Keratinocyte (primary cell): ENCODE results near the gene DENND6B.

Experiments used
- EZH2 ChIP-seq: IDR thresholded peaks from one replicate; pipeline ENCODE4 v1.6.1; 2012; ENCODE audit warnings: inconsistent platforms, mild to moderate bottlenecking, low read length, moderate library complexity
- TF ChIP-seq, protein P1 (sequence below), 3 experiments: IDR thresholded peaks in 1 of 3; conservative IDR thresholded peaks in 1 of 3; optimal IDR thresholded peaks in 1 of 3; 2 replicates in 2 of 3; 3 replicates in 1 of 3; pipeline versions ENCODE3 to v1.5.1; 2011; ENCODE audit warnings: low read length in 3 of 3, mild to moderate bottlenecking in 3 of 3, moderate library complexity in 2 of 3, control low read depth in 1 of 3, inconsistent platforms in 1 of 3; ENCODE audit not compliant: insufficient read depth in 2 of 3; ENCODE audit errors: extremely low read depth in 1 of 3

DNA sequence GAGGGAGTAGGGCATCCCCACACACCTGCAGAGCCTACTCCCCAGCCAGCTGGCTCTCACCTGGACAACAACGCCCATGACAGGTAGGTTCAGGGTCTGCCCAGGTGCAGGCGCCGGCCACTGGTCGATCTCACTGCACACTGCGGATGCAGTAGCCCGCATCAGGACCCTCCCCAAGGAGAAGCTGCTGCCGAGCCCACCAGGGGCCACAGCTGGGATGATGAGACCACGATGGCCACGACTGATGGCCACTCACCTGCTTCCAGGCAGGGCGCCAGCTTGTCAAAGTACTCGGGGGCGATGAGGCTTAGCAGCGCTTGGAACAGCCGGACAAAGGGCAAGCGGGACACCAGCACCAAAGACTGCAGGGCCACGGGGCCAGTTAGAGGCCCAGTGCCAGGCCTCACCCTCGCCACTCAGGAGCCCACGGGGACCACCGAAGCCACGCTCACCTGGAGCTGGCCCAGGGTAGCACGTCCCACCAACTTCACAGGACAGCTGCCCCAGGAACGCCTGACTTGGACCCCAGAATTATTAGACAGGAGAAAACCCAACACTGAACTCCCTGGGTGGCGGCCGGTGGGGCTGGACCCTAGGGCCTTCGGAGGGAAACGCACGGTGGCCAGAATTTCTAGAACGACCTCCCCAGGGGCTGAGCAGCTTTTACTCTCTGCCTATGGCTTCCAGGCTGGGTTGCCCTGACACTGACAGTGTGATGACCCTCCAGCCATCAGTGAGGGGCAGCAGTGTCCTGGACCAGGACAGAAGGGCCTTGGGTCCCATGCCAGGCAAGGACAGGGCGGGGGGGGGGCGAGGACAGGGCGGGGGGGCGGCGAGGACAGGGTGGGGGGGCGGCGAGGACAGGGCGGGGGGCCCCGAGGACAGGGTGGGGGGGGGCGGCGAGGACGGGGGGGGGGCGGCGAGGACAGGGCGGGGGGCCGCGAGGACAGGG, 10.4 kb downstream of the DENND6B start:
- TF ChIP-seq EZH2 = no peak
- TF ChIP-seq, protein P1, sequence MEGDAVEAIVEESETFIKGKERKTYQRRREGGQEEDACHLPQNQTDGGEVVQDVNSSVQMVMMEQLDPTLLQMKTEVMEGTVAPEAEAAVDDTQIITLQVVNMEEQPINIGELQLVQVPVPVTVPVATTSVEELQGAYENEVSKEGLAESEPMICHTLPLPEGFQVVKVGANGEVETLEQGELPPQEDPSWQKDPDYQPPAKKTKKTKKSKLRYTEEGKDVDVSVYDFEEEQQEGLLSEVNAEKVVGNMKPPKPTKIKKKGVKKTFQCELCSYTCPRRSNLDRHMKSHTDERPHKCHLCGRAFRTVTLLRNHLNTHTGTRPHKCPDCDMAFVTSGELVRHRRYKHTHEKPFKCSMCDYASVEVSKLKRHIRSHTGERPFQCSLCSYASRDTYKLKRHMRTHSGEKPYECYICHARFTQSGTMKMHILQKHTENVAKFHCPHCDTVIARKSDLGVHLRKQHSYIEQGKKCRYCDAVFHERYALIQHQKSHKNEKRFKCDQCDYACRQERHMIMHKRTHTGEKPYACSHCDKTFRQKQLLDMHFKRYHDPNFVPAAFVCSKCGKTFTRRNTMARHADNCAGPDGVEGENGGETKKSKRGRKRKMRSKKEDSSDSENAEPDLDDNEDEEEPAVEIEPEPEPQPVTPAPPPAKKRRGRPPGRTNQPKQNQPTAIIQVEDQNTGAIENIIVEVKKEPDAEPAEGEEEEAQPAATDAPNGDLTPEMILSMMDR (optimal IDR thresholded peaks at IDR 0.05 in 1 of 3, IDR thresholded peaks at IDR 0.05 in 1 of 3, conservative IDR thresholded peaks at IDR 0.05 in 1 of 3; ENCODE audit: extremely low read depth in 1 of 3, insufficient read depth in 2 of 3, low read length in 3 of 3) = no peak
